GM03348 (cell line): Measurements from ENCODE around the gene ZNF217.
"Not testable (repeated sequence)": the region's sequence is repeated elsewhere in the genome, so short reads cannot be mapped to it uniquely, and the experiment has no call there.

Experiments used
- DNase-seq: peaks from one replicate; pipeline ENCODE4 v3.0.0; 2012; ENCODE audit warnings: low spot score

ZNF217 gene

DNA sequence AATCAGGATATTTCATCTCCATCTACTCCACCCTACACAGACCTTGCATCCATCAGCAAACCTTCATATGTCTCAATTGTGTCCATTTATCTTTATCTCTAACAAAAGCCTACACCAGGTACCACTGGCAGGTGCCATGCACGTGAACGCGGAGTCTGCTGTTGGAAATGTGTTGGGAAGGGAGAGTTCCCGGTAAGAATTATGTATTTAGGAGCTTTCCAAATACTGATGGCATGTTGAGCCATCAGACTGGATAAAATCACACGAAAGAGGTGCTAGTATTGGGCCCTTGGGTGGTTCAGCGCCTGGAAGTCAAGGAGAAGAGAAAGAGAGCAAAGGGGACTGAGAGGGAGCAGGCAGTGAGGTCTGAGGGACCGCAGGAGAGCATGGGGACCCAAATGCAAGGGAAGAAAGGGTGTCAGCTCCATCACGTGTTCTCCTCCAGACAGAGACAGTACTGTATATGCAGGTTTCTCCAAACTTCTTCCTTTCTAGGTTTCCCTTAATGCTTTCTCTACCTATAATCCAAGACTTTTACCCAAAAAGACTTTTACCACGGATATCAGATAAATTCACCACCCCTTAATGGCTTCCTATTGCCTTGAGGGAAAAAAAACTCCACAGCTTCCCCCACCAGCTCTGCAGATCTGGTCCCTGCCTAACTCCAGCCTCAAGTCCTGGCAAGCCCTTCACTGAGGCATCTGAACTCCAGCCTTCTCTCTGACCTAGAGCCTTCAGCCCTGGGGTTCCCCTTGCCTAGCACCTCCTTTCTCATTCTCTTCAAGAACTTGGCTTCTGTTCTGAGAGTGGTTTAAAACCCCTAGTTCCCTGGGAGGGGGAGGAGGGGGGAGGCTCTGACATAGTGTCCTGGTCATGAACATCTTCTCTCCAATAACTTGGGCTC lies 4.8 kb upstream of the ZNF217 start:
- DNase-seq = no peak

DNA sequence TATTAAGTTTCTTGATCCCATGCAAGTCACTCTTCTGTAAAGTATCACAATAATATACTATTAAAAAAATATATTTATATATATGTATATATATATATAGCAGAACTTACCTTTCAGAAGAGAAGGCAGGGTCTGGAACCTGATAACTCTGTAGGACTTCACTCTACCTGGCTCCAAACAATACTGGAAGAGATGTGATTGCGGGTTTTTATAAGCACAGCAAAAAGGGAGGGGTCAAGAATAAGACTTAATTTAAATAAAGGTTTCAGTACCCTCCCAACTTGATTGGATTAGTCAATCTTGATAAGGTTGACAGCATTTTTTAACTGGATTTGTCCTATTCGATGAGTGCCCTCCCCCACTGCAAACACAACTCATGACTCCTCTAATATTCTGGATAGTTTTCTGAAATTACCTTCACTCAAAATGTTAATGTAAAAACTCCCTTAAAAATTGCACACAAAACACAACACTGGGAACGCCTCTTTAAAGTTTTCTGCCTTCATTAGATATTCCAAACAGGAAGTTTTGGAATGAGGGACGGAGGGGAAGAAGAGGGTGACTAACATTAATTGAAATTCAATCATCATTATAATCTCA lies 4.0 kb upstream of the ZNF217 start:
- DNase-seq = no peak

GRCh38 chr20:53597030-53597482 lies 3.4 kb upstream of the ZNF217 start:
- DNase-seq = no peak

DNA sequence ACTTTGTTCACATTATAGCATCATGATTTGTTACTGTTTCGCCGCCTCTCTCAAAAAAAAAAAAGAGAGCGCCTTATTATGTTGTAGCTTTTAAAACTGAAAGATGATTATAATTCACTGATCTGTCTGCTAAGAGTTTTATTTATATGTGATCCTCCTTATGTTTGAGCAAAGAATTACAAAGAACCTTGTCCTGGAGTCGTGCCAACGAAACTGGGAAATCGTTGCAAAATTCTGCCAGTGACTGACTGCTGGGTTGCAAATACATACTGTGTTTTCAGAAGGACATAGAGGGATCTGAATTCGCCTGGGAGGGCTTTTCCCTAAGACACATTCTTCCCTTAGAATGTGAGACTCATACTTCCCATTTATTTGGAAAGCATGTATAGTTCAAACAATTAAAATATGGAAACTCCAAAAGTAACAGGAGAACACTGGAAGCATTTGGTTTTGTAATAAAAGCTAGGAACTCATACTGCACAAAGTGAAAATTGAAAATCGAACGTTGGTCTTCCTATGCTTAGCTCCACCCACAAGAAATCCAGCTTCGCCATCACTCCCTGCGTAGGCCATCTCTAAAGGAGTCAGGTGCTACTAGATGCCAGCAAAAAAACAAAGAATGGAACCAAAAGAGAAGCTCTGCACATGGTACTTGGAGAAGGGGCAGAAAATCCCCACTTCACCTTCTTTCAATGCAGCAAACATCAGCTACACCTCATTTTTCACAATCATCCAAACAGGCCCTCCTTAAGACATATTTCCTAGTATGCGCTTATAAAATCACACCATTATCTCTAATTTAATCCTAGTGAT lies 2.8 kb upstream of the ZNF217 start:
- not testable (repeated sequence) for DNase-seq

- not testable (repeated sequence) for DNase-seq
Observed at GRCh38 chr20:53595742-53596141, 2.1 kb upstream of the ZNF217 start.

DNA sequence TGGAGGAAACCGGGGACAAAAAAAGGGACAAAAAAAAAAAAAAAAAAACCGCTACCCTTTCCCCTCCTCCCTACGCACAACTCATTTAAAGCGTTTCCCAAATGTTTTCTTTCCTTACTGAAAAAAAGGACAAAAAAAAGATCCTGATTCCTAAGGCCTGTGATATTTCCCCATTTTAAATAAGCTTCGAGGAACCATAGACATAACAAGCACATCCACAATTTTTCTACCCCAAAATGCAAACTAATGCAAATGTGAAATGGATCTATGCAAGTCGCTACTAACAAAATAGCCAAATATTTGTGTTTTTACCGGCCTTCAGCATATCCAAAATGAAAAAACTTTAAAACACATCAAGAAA lies 1.4 kb upstream of the ZNF217 start:
- DNase-seq = no peak

DNA sequence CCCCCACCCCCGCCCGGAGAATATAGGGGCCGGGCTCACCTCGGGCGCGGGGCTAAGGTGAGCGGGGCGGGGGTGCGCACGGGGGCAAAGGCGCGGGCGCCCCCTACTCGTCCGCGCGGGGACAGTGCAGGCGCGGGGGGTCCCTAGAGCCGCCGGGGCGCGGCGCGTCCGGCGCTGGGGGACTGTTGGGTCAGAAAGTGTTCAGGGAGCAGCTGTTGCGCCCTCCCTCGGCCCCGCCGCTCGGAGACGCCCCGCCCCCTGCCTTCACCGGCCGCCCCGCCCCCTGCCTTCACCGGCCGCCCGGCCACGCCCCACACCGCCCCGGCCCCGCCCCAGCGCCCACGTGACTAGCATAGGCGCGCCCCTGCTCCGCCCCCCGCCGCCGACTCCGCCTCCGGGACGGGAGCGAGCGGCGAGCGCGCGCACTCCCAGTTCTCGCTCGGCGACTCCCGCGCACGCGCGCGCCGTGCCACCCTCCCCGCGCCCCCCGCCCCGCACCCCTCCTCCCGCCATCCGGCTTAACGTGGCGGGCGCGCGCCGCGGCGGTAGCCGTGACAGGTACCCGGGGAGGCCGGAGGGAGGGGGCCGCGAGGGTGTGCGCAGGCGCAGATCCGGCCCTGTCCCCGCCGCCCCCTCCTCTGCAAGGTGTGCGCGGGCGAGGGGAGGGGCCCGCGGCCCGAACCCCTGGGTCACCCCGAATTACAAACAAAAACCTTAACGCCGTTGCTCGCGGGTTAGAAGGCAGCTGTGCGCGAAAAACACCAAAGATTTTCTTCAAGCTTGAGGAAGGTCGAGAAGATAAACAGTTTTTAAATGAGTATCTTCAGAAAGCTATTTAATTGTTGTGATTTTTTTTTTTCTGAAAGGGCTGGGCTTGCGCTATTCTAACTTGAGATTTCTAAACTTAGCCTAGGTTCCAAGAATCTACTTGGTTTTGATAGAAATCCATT lies 704 bp upstream of the ZNF217 start:
- DNase-seq = peak; percentile 94

GRCh38 chr20:53592992-53593465 lies 610 bp downstream of the ZNF217 start:
- peak; percentile 29 for DNase-seq

- DNase-seq = peak; percentile 64
Observed at GRCh38 chr20:53592454-53592991, 1.1 kb downstream of the ZNF217 start.

DNA sequence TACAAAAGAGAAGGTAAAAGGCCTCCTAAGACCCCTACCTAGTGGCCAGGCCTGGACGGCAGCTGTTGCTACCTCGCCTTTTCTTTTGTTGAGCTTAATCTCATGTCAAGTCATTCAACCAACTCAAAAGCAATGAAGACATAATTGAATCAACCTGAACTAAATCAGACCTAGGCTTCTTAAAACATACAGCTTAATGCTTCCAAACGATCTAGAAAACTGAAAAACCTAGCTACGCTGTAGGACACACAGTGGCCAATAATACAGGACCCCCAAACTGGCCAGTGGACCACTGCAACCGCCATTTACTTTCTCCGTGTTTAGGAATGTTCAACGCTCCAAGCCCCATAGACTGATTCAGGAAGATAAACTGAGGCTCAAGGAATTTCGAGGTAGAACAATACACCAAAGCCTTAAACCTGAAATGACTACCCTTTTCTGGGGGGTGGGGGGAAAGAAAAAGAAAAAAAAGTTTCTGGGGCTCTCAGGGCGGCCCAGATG lies 1.6 kb downstream of the ZNF217 start:
- not testable (repeated sequence) for DNase-seq

DNA sequence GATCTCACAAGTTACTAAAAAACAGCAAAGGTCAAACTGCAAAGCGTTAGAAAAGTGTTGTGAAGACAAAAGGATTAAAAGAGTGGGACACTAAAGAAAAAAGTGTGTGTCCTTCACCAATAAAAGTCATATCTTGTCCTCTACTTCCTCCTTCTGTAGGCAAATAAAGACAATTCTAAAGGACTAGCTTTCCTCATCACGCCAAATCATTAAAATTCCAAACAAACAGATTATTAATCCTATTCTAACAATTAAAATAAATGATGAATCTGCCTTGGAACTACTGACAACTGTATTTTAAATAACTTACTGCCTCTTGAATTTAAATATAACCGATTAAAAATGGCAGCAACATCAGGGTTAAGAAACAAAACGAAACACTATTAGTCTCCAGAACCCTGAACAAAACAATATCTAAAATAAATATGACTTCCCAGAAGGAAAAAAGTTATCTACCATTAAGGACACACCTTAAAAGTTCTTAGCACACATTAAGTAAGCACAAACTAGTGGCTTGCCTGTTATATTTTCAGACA lies 2.4 kb downstream of the ZNF217 start:
- not testable (repeated sequence) for DNase-seq

GRCh38 chr20:53590608-53591007 lies 3.0 kb downstream of the ZNF217 start:
- not testable (repeated sequence) for DNase-seq

DNA sequence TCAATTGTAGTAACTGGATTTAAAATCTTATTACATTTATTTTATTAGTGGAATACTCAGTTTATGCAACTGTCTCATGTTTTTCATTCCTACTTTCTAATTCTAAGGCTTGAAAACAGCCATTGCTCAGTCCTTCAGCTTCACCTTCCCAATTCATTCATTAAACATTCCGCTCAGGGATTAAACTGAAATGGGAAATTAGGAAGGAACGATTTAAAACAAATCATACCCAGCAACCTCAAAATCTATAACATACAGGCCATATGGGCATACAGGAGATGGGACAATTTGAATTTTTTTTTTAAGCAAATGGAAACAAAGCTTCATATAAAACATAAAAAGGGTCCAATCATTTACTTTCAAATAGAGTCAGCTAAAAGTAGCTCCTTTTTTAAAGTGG lies 3.5 kb downstream of the ZNF217 start:
- DNase-seq = not testable (repeated sequence)

- DNase-seq = not testable (repeated sequence)
Observed at GRCh38 chr20:53589321-53590065, 4.1 kb downstream of the ZNF217 start.

DNA sequence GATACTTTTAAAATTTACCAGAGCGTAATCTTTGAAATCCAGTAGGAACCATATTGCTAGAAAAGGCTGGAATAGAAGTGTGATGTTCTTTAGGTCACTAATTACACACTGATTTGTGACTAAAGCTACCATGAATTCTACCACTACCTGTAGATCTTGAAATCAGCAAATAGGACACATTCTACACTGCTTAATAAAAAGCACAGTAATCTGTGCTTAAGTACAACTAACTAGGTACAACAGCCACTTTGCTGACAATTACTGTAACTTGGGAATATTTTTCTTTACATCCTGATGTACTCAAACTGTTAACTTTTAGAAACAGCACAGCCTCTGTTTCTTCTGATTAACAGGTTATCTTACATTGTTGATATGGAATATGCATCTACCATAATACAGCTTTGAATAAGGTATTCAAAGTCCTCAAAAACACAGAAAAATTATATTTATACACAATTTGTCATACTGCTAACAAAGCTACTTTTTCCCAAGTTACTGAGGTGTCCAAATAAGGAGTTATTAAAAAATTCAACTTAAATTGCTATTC lies 6.4 kb downstream of the ZNF217 start:
- DNase-seq = not testable (repeated sequence)

DNA sequence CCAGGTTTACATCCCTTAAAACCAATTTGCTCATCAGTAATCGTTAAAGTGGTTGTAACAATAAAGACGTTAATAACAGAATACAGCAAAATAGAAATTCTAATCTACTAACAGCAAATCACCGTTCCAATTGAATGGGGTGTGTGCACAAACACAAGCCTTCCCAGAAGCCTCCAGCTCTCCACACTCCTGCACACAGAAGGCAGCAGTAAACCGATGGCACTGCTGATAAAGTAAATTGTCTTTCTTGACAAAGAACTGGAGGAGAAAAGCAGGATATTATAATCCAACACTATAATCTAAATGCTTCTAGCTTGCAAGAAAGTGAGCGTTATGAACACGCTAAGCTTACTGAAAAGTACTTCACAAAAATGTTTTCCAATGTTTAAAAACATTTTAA lies 7.0 kb downstream of the ZNF217 start:
- DNase-seq = no peak

GRCh38 chr20:53585910-53586309 lies 7.7 kb downstream of the ZNF217 start:
- not testable (repeated sequence) for DNase-seq

DNA sequence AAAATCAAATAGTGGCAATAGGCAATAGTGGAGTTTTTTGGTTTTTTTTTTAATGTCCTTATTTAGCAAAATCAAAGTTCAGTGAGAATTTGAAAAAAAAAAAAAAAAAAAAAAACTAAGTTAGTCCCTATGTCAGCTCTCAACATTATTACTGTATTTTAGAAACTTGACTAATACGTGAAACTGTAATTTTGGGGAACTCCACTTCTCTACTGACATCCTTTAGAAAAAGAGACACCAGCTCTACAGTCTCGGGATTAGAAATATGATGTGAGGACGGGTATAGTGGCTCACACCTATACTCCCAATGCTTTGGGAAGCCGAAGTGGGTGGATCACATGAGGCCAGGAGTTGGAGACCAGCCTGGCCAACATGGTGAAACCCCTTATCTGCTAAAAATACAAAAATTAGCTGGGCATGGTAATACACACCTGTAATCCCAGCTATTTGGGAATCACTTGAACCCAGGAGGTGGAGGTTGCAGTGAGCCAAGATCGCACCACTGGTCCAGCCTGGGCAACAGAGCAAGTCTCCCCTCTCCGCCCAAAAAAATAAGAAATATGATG lies 8.6 kb downstream of the ZNF217 start:
- DNase-seq = not testable (repeated sequence)

- DNase-seq = not testable (repeated sequence)
Observed at GRCh38 chr20:53584550-53584913, 9.1 kb downstream of the ZNF217 start.
